Raji (cell line): ENCODE data around the gene SLC17A9.

Source experiments
- POLR2A ChIP-seq: IDR thresholded peaks from 2 replicates; pipeline ENCODE4 v1.6.1; 2011; ENCODE audit warnings: low read depth, low read length, control low read depth; ENCODE audit not compliant: insufficient read depth

SLC17A9 gene

DNA sequence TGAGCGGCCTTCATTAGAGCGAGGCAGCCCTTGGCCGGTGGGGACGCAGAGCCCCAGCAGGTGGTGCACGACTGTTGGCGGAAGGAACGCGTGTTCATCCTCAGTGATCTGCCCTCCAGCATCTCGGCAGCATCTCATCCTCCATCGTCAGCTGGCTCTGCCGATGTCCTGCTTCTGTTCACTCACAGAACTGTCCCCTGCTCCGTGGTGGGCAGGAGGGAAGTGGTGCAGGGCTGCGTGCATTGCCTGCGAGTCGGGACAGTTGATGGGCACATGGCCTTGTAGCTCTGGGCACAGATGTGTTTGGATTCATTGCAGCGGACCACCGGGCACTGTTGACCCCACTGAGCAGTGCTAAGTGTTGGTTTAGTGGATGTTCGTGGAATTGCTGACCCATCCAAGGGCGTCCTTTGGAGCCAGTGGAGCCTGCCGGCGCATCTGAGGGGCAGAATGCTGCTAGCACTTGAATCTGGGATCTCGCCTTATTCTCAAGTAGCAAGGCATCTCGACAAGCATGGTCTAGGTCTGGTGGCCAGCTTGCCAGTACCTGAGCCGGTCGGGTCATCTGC is 6.7 kb upstream of the SLC17A9 start:
- TF ChIP-seq POLR2A = no peak

DNA sequence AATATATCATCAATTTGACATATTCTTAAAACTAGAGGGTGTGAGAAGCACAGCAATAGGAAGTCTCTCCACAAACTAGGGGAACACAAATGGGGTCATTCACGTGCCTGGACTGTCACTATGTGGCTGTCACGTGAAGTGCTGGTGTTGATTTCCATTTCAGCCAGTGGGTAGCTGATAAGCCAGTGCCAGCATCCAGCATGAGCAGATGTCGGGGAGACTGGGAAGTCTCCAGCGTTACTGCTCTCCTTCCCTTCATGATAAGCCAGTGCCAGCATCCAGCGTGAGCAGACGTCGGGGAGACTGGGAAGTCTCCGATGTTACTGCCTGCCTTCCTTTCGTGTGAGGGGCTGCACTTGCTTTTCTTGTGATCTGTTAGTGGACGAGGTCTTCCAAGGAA is 5.6 kb upstream of the SLC17A9 start:
- TF ChIP-seq POLR2A = no peak

GRCh38 chr20:62947532-62948300 is 4.8 kb upstream of the SLC17A9 start:
- no peak for TF ChIP-seq POLR2A

GRCh38 chr20:62949153-62949821 is 3.2 kb upstream of the SLC17A9 start:
- TF ChIP-seq POLR2A = no peak

- TF ChIP-seq POLR2A = no peak
Measured at GRCh38 chr20:62949962-62950361, 2.5 kb upstream of the SLC17A9 start.

GRCh38 chr20:62950741-62951140 is 1.8 kb upstream of the SLC17A9 start:
- no peak for TF ChIP-seq POLR2A

- no peak for TF ChIP-seq POLR2A
Measured at GRCh38 chr20:62951143-62951895, 1.2 kb upstream of the SLC17A9 start.

GRCh38 chr20:62951896-62952372 is 575 bp upstream of the SLC17A9 start:
- TF ChIP-seq POLR2A = no peak

- no peak for TF ChIP-seq POLR2A
Measured at GRCh38 chr20:62952968-62953838, 694 bp downstream of the SLC17A9 start.

GRCh38 chr20:62953839-62954703 is 1.6 kb downstream of the SLC17A9 start:
- TF ChIP-seq POLR2A = peak; percentile 65

GRCh38 chr20:62955519-62956386 is 3.2 kb downstream of the SLC17A9 start:
- TF ChIP-seq POLR2A = no peak

GRCh38 chr20:62956387-62957135 is 4.1 kb downstream of the SLC17A9 start:
- no peak for TF ChIP-seq POLR2A
